Stimulated activated CD4-positive, alpha-beta T cell treated with anti-CD3 and anti-CD28 coated beads, Interleukin-12 subunit alpha, Interleukin-12 subunit beta, amount 100 ng/mL, for 48 hours (primary cell): ENCODE measurements around the gene FERMT2.

Experiments
- DNase-seq, 3 donors: peaks; one replicate each; pipeline ENCODE4 v3.0.0-alpha.2; 2020; ENCODE audit warnings: low read depth in 2 of 3, low spot score in 1 of 3

FERMT2 gene

DNA sequence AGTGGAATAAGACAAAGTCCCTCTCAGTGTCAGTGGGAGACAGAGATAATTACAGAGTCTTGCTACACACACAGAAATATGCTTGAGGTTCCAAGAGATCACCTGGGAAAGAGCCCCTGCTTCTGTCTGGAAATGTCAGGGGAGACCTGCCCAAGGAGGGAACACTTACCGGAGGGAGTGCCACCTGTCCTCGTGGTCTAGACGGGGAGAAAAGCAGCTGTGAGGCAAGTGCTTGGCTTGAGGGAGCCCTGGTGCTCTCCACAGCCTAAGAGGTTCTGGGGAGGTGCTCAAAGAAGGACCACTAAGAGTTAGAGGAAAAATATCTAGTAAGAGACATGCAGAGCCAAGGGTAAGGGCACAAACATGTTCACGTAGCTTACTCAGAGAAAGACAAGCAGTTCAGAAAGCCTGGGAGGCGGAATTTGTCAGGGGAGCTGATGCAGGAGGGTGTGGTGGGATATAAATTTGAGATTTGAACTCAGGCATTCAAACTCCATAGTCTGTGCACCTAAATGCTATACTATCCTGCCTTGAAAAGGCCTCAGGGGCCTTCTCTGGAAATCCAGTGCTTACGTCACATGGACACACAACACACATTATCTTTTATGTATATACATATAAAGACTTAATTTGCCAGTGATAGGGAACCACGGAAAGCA is 121.2 kb downstream of the FERMT2 start:
- DNase-seq = no peak

DNA sequence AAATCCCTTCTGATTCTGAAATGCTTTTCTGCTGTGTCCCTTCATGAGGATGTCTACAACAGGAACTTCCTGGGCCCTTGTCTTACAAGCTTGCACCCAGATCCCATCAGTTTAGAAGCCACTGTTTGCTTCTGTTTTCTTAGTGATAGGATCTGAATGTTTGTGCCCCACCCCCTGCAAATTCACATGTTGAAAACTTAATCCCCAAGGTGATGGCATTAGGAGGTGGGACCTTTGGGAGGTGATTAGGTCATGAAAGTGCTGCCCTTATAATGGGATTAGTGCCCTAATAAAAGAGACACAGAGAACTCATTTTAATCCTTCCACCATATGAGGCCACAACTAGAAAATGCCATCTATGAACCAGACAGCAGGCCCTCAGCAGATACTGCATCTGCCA is 123.4 kb downstream of the FERMT2 start:
- DNase-seq = no peak

DNA sequence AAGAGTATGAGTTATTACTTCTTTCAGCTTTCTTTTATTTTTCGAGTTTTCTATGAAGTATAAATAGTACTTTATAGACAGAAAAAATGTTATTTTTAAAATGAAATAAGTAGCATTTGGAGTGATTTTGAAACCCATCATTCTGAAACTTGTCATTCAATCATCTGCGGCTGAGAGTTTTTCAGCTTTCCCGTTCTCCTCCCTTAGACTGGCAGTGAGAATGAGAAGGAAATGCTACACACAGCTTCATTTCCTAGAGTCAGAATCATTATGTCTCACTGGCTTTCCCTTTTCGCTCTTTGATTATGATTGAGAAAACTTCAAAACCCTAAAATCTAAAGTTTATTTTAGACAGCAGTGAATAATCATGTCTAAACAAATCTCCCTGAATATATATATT is 125.8 kb downstream of the FERMT2 start:
- no peak for DNase-seq

DNA sequence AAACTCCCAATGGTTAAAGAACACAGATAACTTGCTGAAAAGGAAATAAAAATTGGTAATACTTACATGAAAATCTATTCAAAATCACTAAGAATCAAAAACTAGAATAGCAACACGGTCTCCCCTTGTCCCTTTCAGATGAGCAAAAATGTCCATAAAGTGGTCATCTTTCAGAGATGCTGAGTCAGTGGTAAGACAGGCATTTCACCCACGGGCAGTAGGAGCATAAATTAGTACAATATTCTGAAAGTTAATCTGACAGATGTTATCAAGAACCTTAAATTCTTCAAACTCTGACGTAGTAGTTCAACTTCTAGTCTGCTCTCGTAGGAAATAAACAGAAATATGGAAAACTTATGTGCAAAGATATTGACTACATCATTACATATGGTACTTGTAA is 126.4 kb downstream of the FERMT2 start:
- no peak for DNase-seq

DNA sequence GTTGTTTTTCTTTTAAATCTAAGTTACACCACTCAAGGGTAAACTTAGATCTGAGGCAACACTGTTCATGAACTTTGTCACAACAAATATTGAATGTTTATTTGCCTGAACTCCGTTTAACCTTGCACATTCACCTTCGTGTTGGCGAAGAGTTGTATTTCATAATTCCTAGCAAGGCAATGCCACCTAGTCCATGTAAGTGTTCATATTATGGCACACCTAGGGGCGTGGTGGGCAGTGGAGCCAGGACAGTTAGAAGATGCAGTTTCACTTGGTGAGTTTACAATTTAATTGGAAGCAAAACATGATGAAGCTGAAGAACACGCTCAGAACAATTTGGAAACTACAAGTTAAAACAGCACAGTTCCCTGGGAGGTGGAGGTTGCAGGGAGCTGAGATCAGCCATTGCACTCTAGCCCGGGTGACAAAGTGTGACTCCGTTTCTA is 129.0 kb downstream of the FERMT2 start:
- DNase-seq = no peak

DNA sequence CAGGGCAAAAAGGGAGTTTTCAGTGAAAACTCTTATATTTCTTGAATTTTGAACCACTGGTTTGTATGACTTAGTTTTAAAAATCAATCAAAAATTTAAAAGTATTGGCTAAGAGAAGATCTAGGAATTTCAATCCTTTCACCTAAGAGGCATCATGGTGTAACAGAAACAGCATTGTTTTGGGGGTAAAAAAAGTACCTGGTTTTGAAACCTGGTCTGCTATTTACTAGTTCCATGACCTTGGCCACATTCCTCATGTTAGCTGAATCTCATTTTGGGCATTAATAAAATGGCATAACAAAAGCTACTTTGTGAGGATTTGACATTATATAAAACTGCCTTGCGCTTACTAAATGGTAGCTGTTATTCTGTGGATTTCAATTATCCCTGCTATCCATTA is 142.7 kb downstream of the FERMT2 start:
- no peak for DNase-seq
